Stomach smooth muscle (tissue), 2 donors: ENCODE results near the gene RALGDS.

Experiments
- H3K27ac ChIP-seq: one replicate; pipeline ENCODE4 v1.7.0; 2013; ENCODE audit warnings: mild to moderate bottlenecking, low read length, inconsistent platforms
- H3K27me3 ChIP-seq, 2 donors: one replicate each; pipeline ENCODE4 v1.7.0; 2013; ENCODE audit warnings: low read length in 2 of 2; ENCODE audit not compliant: insufficient read depth in 2 of 2, control insufficient read depth in 1 of 2
- H3K36me3 ChIP-seq, 2 donors: one replicate each; pipeline ENCODE4 v1.7.0; 2013; ENCODE audit warnings: low read length in 2 of 2; ENCODE audit not compliant: control insufficient read depth in 2 of 2, insufficient read depth in 2 of 2
- H3K4me1 ChIP-seq: one replicate; pipeline ENCODE4 v1.7.0; 2013; ENCODE audit warnings: low read length; ENCODE audit not compliant: control insufficient read depth, insufficient read depth
- H3K4me3 ChIP-seq, 2 donors: one replicate each; pipeline ENCODE4 v1.7.0; 2013; ENCODE audit warnings: low read length in 2 of 2
- H3K9ac ChIP-seq, 2 donors: one replicate each; pipeline ENCODE4 v1.7.0; 2013; ENCODE audit warnings: low read length in 2 of 2, mild to moderate bottlenecking in 1 of 2
- H3K9me3 ChIP-seq, 2 donors: one replicate each; pipeline ENCODE4 v1.7.0; 2013; ENCODE audit warnings: low read length in 2 of 2; ENCODE audit not compliant: control insufficient read depth in 2 of 2
- donor health status: healthy.
- donor health status: Pancreatic carcinoma.

The RALGDS gene

DNA sequence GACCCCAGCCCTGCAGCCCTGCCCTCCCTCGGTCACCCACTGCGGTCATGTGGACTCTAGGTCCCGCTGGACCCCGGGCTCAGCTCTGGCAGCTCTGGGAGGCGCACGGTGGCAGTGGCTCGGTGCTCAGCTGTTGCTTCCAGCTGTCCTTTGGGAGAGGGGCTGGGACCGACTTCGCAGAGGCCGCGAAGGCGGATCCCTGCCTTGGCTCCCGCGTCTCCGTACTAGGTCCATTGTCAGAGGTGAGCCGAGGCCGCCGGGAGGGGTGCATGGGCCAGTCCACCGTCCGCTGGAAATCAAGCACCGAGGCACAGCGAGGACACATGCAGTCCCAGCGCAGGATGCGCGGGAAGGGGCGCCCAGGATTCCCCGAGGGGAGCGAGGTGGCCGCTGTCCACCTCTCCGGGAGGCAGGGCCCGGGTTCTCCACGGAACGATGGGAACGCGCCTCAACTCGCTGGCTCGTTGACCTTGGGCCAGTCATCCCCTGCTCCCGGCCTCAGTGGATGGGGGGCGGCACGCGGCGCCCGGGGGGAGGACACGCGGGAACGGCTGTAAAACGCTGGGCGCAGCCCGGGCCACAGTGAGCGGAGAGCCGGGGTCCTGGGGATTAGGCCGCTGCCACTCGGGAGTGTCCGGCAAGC, 41.9 kb upstream of the RALGDS start:
- peaks cover 27% of the 10 kb centered on the region for H3K4me1 ChIP-seq
- peak overlapping the region; percentile 66 to 79 for H3K4me3 ChIP-seq
- no peaks in the 10 kb centered on the region for H3K9me3 ChIP-seq
- no peaks in the 10 kb centered on the region for H3K27me3 ChIP-seq
- H3K36me3 ChIP-seq = no peaks in the 10 kb centered on the region
- peak overlapping the region; percentile 71 to 72 for H3K9ac ChIP-seq
- peak overlapping the region; percentile 24 for H3K27ac ChIP-seq

DNA sequence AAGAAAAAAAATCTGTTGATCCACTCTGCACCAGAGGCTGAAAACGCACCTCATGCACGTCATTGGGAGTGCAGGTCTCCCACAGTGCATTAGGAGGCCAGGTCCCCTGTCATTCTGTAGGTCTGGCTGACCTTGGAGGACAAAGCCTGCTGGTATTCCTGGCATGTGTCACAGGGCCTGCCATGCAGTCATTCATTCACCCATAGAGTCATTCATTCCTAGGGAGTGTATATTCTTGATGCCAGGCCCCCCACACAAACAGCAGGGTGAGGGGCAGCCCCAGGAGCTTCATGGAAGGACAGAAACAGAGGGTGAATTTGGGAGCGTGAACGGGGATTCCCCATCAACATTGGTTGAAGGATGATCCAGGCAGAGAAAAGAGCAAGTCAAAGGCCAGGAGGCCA, 40.5 kb upstream of the RALGDS start:
- no peaks in the 10 kb centered on the region for H3K36me3 ChIP-seq
- no peaks in the 10 kb centered on the region for H3K9me3 ChIP-seq
- no peaks in the 10 kb centered on the region for H3K27me3 ChIP-seq
- H3K27ac ChIP-seq = no peak overlapping the region
- no peak overlapping the region for H3K4me3 ChIP-seq
- peaks cover 27% of the 10 kb centered on the region for H3K4me1 ChIP-seq
- no peak overlapping the region for H3K9ac ChIP-seq

DNA sequence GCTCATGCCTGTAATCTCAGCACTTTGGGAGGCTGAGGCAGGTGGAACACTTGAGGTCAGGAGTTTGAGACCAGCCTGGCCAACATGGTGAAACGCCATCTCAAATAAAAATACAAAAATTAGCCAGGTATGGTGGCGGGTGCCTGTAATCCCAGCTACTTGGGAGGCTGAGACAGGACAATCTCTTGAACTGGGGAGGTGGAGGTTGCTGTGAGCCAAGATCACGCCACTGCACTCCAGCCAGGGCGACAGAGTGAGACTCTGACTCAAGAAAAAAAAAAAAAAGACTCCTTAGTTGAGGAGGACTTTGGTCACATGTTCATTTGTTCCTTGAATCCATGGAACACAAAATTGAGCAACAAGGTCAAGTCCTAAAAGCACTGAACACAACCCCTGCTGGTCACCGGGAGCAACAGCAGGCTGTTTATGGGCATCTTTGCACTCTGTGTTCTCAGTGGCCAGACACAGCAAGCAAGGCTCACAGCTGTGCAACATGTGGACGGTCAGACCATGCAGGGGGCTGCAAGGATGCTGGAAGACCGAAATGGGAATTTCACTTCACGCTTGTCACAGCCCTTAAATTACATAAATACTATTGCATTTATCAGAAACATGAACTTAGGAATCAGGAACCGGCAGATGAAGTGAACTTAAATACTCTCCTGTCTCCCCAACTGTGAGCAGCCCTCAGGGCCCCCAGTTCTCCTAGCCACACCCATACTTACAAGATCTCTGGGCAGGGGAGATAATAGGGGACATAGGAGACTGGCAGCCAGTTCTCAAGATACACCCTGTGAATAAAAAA, 39.9 kb upstream of the RALGDS start:
- no peak overlapping the region for H3K4me3 ChIP-seq
- H3K36me3 ChIP-seq = no peaks in the 10 kb centered on the region
- no peak overlapping the region for H3K9ac ChIP-seq
- peaks cover 27% of the 10 kb centered on the region for H3K4me1 ChIP-seq
- no peak overlapping the region for H3K27ac ChIP-seq
- H3K9me3 ChIP-seq = no peaks in the 10 kb centered on the region
- H3K27me3 ChIP-seq = no peaks in the 10 kb centered on the region

DNA sequence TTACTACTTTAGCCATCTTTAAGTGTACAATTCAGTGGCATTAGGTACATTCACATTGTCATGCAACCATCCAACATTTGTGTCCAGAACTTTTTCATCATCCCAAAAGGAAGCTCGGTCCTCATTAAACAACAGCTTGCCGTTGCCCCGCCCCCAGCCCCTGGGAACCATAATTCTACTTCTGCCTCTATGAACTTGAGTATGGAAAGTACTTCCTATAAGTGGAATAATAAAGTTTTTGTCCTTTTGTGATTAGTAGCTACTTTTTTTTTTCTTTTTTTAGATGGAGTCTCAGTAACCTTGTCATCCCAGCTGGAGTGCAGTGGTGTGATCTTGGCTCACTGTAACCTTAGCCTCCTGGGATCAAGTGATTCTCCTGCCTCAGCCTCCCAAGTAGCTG, 37.7 kb upstream of the RALGDS start:
- Histone ChIP-seq H3K4me3 (no peak overlapping the region), H3K9me3 (no peaks in the 10 kb centered on the region), H3K9ac (no peak overlapping the region), H3K27me3 (no peaks in the 10 kb centered on the region), H3K4me1 (peaks cover 16% of the 10 kb centered on the region), H3K27ac (no peak overlapping the region), H3K36me3 (no peaks in the 10 kb centered on the region)

DNA sequence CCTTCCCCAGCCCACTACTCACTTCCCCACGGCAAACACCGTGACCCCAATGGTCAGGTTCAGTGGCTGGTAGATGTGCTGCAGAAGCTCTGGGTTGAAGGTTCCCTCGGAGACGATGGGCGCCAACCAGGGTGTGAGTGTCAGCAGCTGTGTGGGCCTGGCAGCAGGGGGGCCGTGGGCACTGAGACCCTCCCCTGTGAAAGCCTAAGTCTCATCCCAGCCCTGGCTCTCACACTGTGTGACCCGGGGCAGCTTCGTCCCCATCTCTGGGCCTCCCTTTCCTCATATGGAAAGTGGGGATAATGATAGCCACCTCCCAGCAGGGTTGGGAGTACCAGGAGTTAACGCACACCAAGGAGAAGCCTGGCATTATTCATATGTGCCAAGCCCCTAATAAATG, 34.1 kb upstream of the RALGDS start:
- Histone ChIP-seq H3K4me1 (peaks cover 4% of the 10 kb centered on the region), H3K27ac (no peak overlapping the region), H3K9ac (no peak overlapping the region), H3K36me3 (no peaks in the 10 kb centered on the region), H3K9me3 (no peaks in the 10 kb centered on the region), H3K27me3 (no peaks in the 10 kb centered on the region), H3K4me3 (no peak overlapping the region)

DNA sequence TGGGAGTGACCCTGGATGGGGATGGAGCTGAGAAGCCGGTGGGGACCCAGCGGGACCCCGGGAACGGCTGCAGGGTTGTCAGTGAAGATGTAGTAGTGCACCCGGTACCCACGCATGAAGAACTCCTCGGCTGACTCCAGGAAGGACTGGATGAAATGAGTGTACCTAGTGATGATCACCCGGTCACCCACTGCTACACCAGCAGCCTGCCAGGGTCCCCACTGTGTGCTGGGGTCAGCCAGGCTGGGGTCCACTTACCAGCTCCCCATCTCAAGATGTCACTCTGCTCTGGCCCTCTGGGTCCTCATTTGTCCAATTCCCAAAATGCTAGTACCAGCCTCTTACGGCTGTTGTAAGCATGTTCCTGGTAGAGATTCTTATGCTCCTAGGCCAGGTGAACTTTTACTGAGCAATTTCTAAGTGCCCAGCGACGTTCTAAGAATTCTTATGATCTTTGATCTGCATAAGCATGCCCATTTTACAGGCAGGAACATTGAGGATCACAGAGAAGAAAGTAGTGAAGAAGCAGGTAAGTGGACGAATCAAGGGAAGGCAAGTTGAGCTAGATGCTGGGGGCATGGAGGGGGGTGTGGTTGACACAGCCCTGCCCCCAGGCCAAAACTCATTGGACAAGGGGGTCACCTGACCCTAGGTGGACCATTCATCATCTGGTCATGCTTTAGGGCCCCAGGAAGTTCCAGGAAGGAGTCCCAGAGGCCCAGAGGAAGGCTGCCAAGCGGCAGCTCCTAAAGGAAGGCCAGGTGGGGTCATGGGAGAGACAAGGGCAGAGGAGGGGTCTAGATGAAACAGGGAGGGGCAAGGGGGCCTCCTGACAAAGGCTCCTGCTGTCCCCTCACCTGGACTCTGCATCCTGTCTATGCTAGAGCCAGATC, 33.3 kb upstream of the RALGDS start:
- Histone ChIP-seq H3K36me3 (no peaks in the 10 kb centered on the region), H3K9me3 (no peaks in the 10 kb centered on the region), H3K27ac (no peak overlapping the region), H3K27me3 (no peaks in the 10 kb centered on the region), H3K9ac (no peak overlapping the region), H3K4me1 (peaks cover 8% of the 10 kb centered on the region), H3K4me3 (no peak overlapping the region)

DNA sequence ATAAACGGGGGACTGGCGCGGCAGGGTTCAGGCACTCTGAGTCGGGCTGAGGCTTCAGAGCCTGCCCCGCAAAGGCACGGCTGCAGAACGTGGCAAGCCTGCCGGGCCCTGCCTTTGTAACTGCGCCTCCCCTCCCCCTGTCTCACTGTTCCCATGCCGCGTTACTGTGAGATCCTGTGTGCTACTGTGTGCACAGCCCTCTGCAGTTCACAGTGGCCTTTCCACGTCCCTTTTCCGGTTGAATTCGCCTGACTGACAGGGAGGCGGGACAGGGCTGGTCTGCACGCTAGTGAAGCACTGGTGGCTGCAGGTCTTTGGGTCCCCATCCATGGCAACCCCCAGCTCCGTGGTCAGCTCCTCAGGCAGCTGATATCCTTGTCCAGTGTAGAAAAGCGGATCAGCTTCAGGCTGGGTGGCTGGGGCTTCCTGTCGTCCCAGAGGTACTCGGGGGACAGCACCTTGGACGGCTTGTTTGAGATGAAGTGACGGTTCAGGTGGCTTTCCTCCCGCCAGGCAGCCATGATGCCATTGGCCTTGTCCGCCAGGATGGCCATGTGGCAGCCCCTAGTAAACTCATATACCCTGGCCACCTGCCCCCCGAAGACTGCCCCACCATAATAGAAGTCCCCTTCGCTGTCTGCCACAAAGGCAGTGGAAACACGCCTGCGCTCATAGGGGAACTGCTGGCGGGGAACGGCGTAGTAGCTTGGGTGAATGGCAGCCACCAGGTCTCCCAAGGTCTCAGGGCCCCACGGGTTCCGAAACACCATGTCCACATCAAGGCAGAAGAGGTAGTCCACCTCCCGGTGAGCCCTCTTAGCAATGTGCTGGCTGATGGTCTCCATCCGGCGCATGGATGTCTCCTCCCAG, 32.4 kb upstream of the RALGDS start:
- Histone ChIP-seq H3K4me1 (peaks cover 14% of the 10 kb centered on the region), H3K9me3 (no peaks in the 10 kb centered on the region), H3K36me3 (no peaks in the 10 kb centered on the region), H3K9ac (no peak overlapping the region), H3K27ac (no peak overlapping the region), H3K27me3 (no peaks in the 10 kb centered on the region), H3K4me3 (no peak overlapping the region)

DNA sequence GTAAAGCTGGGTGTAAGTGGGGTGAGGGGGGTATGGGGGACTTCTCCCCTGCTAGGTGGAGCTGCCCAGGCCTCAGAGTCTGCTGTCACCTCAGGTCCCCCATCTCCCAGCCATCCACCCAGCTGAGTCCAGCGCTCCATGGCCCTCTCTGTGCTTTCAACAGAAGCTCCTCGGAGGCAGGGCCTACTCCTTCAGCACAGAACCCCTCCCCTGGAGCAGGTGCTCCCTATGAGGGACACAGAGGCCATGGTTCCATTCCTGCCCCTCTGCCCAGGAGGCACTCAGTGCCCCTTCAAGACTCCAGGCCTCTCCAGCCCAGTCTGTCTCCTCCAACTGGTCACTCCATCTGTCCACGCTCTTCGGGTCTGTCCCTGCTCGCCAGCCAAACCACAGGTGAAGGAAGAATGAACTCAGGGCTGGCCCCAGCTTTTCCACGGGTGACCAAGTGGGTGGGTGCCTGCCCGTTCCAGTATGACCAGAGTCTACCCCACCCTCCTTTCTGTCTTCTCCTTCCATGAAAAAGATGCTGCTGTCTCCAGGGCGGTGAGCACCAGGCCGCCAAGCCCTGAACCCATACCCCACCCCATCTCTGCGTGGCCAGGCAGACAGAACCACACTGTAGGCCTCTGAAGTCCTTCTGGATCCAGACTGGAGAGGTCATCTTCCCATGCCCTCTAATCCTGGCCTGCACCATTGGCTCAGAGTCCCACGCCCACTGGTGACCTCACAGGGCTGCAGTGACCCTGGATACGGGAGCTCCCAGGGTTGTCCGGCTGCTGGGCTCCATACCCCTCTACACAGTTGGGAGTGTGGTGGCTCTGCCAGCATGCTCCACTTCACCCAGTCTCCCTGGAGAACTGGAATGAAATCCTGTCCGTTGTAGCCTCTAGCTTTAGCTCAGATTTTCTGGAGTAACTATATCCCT, 30.8 kb upstream of the RALGDS start:
- H3K27ac ChIP-seq = no peak overlapping the region
- H3K4me1 ChIP-seq = peaks cover 29% of the 10 kb centered on the region
- H3K9ac ChIP-seq = no peak overlapping the region
- H3K9me3 ChIP-seq = no peaks in the 10 kb centered on the region
- H3K36me3 ChIP-seq = no peaks in the 10 kb centered on the region
- H3K4me3 ChIP-seq = no peak overlapping the region
- H3K27me3 ChIP-seq = no peaks in the 10 kb centered on the region

DNA sequence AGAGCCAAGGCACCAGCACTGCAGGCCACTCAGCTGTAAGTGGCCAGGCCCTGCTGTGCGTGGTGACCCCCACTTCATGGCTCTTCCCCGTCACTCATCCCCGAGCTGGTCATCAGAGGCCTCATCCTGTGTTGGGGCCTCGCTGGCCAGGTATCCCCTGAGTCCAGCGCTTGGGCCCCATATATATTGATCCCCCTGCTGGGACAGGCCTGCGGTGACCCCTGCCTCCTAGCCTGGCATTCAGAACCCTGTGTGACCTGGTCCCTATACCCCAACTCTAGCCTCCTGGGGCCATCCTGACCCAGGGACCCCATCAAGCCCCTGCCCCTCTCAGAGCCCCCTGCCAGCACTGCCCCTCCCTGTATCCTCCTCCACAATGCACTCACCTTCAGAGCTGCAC, 30.0 kb upstream of the RALGDS start:
- peaks cover 31% of the 10 kb centered on the region for H3K4me1 ChIP-seq
- H3K4me3 ChIP-seq = no peak overlapping the region
- H3K27me3 ChIP-seq = no peaks in the 10 kb centered on the region
- H3K36me3 ChIP-seq = no peaks in the 10 kb centered on the region
- H3K9me3 ChIP-seq = no peaks in the 10 kb centered on the region
- H3K27ac ChIP-seq = no peak overlapping the region
- H3K9ac ChIP-seq = no peak overlapping the region
